ENCODE measurements around the gene POC5.

Gene POC5

GRCh38 chr5:75670577-75670976, 46.7 kb downstream of the POC5 start:
- Histone ChIP-seq H3K4me3 (ENCODE audit: insufficient read length, low read depth) (no peak overlapping the region), H3K9me3 (ENCODE audit: insufficient read depth, low read length) (no peaks in the 10 kb centered on the region), H3K4me1 (ENCODE audit: insufficient read depth, insufficient read length) (peaks cover 5% of the 10 kb centered on the region), H3K27me3 (ENCODE audit: insufficient read depth, insufficient read length) (no peaks in the 10 kb centered on the region), H3K9ac (ENCODE audit: insufficient read length, low read depth) (no peak overlapping the region), H3K36me3 (ENCODE audit: insufficient read depth, insufficient read length, low read length) (peaks cover 20% of the 10 kb centered on the region)
- TF ChIP-seq SUZ12 (IDR thresholded peaks at IDR 0.05; ENCODE audit: extremely low read depth, insufficient read depth, insufficient read length), result no peak
- TF ChIP-seq YY1 (IDR thresholded peaks at IDR 0.05; ENCODE audit: insufficient read depth, insufficient read length), result no peak
- no peak for TF ChIP-seq ZNF274 (IDR thresholded peaks at IDR 0.05; ENCODE audit: low read depth, low read length)
- no peak for DNase-seq (ENCODE audit: low read depth, low spot score)

- Histone ChIP-seq H3K4me3 (ENCODE audit: insufficient read length, low read depth) (no peak overlapping the region), H3K9ac (ENCODE audit: insufficient read length, low read depth) (no peak overlapping the region), H3K27me3 (ENCODE audit: insufficient read depth, insufficient read length) (no peaks in the 10 kb centered on the region), H3K4me1 (ENCODE audit: insufficient read depth, insufficient read length) (peaks cover 5% of the 10 kb centered on the region), H3K9me3 (ENCODE audit: insufficient read depth, low read length) (no peaks in the 10 kb centered on the region), H3K36me3 (ENCODE audit: insufficient read depth, insufficient read length, low read length) (peaks cover 10% of the 10 kb centered on the region)
- TF ChIP-seq SUZ12 (IDR thresholded peaks at IDR 0.05; ENCODE audit: extremely low read depth, insufficient read depth, insufficient read length), result no peak
- no peak for TF ChIP-seq ZNF274 (IDR thresholded peaks at IDR 0.05; ENCODE audit: low read depth, low read length)
- TF ChIP-seq YY1 (IDR thresholded peaks at IDR 0.05; ENCODE audit: insufficient read depth, insufficient read length), result no peak
- no peak for DNase-seq (ENCODE audit: low read depth, low spot score)
Observed at GRCh38 chr5:75668977-75669689, 48.1 kb downstream of the POC5 start.

- no peak for DNase-seq (ENCODE audit: low read depth, low spot score)
- Histone ChIP-seq H3K4me1 (ENCODE audit: insufficient read depth, insufficient read length) (peaks cover 5% of the 10 kb centered on the region), H3K9ac (ENCODE audit: insufficient read length, low read depth) (no peak overlapping the region), H3K9me3 (ENCODE audit: insufficient read depth, low read length) (no peaks in the 10 kb centered on the region), H3K27me3 (ENCODE audit: insufficient read depth, insufficient read length) (no peaks in the 10 kb centered on the region), H3K4me3 (ENCODE audit: insufficient read length, low read depth) (no peak overlapping the region), H3K36me3 (ENCODE audit: insufficient read depth, insufficient read length, low read length) (peaks cover 9% of the 10 kb centered on the region)
- TF ChIP-seq SUZ12 (IDR thresholded peaks at IDR 0.05; ENCODE audit: extremely low read depth, insufficient read depth, insufficient read length) (no peak), YY1 (IDR thresholded peaks at IDR 0.05; ENCODE audit: insufficient read depth, insufficient read length) (no peak), ZNF274 (IDR thresholded peaks at IDR 0.05; ENCODE audit: low read depth, low read length) (no peak)
Observed at GRCh38 chr5:75668445-75668844, 48.8 kb downstream of the POC5 start.

- Histone ChIP-seq H3K4me3 (ENCODE audit: insufficient read length, low read depth) (no peak overlapping the region), H3K9me3 (ENCODE audit: insufficient read depth, low read length) (no peaks in the 10 kb centered on the region), H3K9ac (ENCODE audit: insufficient read length, low read depth) (no peak overlapping the region), H3K36me3 (ENCODE audit: insufficient read depth, insufficient read length, low read length) (peaks cover 2% of the 10 kb centered on the region), H3K27me3 (ENCODE audit: insufficient read depth, insufficient read length) (no peaks in the 10 kb centered on the region), H3K4me1 (ENCODE audit: insufficient read depth, insufficient read length) (peaks cover 5% of the 10 kb centered on the region)
- TF ChIP-seq SUZ12 (IDR thresholded peaks at IDR 0.05; ENCODE audit: extremely low read depth, insufficient read depth, insufficient read length), result no peak
- TF ChIP-seq ZNF274 (IDR thresholded peaks at IDR 0.05; ENCODE audit: low read depth, low read length), result no peak
- TF ChIP-seq YY1 (IDR thresholded peaks at IDR 0.05; ENCODE audit: insufficient read depth, insufficient read length), result no peak
- no peak for DNase-seq (ENCODE audit: low read depth, low spot score)
Observed at GRCh38 chr5:75667586-75667985, 49.7 kb downstream of the POC5 start.

GRCh38 chr5:75666801-75667200, 50.4 kb downstream of the POC5 start:
- TF ChIP-seq SUZ12 (IDR thresholded peaks at IDR 0.05; ENCODE audit: extremely low read depth, insufficient read depth, insufficient read length), result no peak
- TF ChIP-seq ZNF274 (IDR thresholded peaks at IDR 0.05; ENCODE audit: low read depth, low read length), result no peak
- TF ChIP-seq YY1 (IDR thresholded peaks at IDR 0.05; ENCODE audit: insufficient read depth, insufficient read length), result no peak
- H3K4me1 ChIP-seq (ENCODE audit: insufficient read depth, insufficient read length), result peaks cover 7% of the 10 kb centered on the region
- no peaks in the 10 kb centered on the region for H3K9me3 ChIP-seq (ENCODE audit: insufficient read depth, low read length)
- H3K4me3 ChIP-seq (ENCODE audit: insufficient read length, low read depth), result no peak overlapping the region
- H3K36me3 ChIP-seq (ENCODE audit: insufficient read depth, insufficient read length, low read length), result no peaks in the 10 kb centered on the region
- H3K9ac ChIP-seq (ENCODE audit: insufficient read length, low read depth), result no peak overlapping the region
- no peak for DNase-seq (ENCODE audit: low read depth, low spot score)
- H3K27me3 ChIP-seq (ENCODE audit: insufficient read depth, insufficient read length), result no peaks in the 10 kb centered on the region

GRCh38 chr5:75664979-75665378, 52.3 kb downstream of the POC5 start:
- H3K9me3 ChIP-seq (ENCODE audit: insufficient read depth, low read length), result no peaks in the 10 kb centered on the region
- H3K4me3 ChIP-seq (ENCODE audit: insufficient read length, low read depth), result no peak overlapping the region
- H3K36me3 ChIP-seq (ENCODE audit: insufficient read depth, insufficient read length, low read length), result no peaks in the 10 kb centered on the region
- H3K27me3 ChIP-seq (ENCODE audit: insufficient read depth, insufficient read length), result no peaks in the 10 kb centered on the region
- peaks cover 7% of the 10 kb centered on the region for H3K4me1 ChIP-seq (ENCODE audit: insufficient read depth, insufficient read length)
- DNase-seq (ENCODE audit: low read depth, low spot score), result no peak
- no peak overlapping the region for H3K9ac ChIP-seq (ENCODE audit: insufficient read length, low read depth)
- no peak for TF ChIP-seq SUZ12 (IDR thresholded peaks at IDR 0.05; ENCODE audit: extremely low read depth, insufficient read depth, insufficient read length)
- no peak for TF ChIP-seq YY1 (IDR thresholded peaks at IDR 0.05; ENCODE audit: insufficient read depth, insufficient read length)
- TF ChIP-seq ZNF274 (IDR thresholded peaks at IDR 0.05; ENCODE audit: low read depth, low read length), result no peak

GRCh38 chr5:75663579-75664284, 53.5 kb downstream of the POC5 start:
- no peak for DNase-seq (ENCODE audit: low read depth, low spot score)
- Histone ChIP-seq H3K9me3 (ENCODE audit: insufficient read depth, low read length) (no peaks in the 10 kb centered on the region; the same call in 1 of the 2 replicates), H3K9ac (ENCODE audit: insufficient read length, low read depth) (no peak overlapping the region), H3K4me3 (ENCODE audit: insufficient read length, low read depth) (no peak overlapping the region), H3K36me3 (ENCODE audit: insufficient read depth, insufficient read length, low read length) (no peaks in the 10 kb centered on the region), H3K27me3 (ENCODE audit: insufficient read depth, insufficient read length) (no peaks in the 10 kb centered on the region), H3K4me1 (ENCODE audit: insufficient read depth, insufficient read length) (peaks cover 7% of the 10 kb centered on the region)
- TF ChIP-seq ZNF274 (IDR thresholded peaks at IDR 0.05; ENCODE audit: low read depth, low read length) (no peak), SUZ12 (IDR thresholded peaks at IDR 0.05; ENCODE audit: extremely low read depth, insufficient read depth, insufficient read length) (no peak), YY1 (IDR thresholded peaks at IDR 0.05; ENCODE audit: insufficient read depth, insufficient read length) (no peak)
